HepG2 (cell line): ENCODE results near the gene DDC. TPM values are rescaled to one million over a fixed set of nuclear protein-coding genes. Genes with fewer than 3 reads are reported as not detected.

ENCODE experiments used
- ARNTL ChIP-seq: sonication (generic); formaldehyde crosslinking; IDR thresholded peaks from 2 replicates; pipeline ENCODE4 v1.4.0; 2020; ENCODE audit warnings: mild to moderate bottlenecking, missing genetic modification reagents
- IRF9 ChIP-seq: sonication (generic); formaldehyde crosslinking; IDR thresholded peaks from 2 replicates; pipeline ENCODE4 v1.8.0; 2022; ENCODE audit warnings: missing genetic modification reagents, mild to moderate bottlenecking, borderline replicate concordance
- KDM5A ChIP-seq: fragments of 200-600 bp; sonication (generic); IDR thresholded peaks from 2 replicates; pipeline ENCODE4 v1.7.0; 2018; ENCODE audit warnings: antibody characterized with exemption, mild to moderate bottlenecking, low read length, borderline replicate concordance
- KMT2A ChIP-seq: sonication (generic); formaldehyde crosslinking; IDR thresholded peaks from 2 replicates; pipeline ENCODE4 v1.4.0; 2020; ENCODE audit warnings: missing genetic modification reagents
- MTF2 ChIP-seq: sonication (generic); formaldehyde crosslinking; IDR thresholded peaks from 2 replicates; pipeline ENCODE4 v1.5.0; 2020; ENCODE audit warnings: missing genetic modification reagents, borderline replicate concordance
- NFIC ChIP-seq: IDR thresholded peaks from 2 replicates; pipeline ENCODE4 v1.6.1; 2012; ENCODE audit warnings: mild to moderate bottlenecking, low read length, inconsistent platforms
- PAXIP1 ChIP-seq: sonication (generic); formaldehyde crosslinking; conservative IDR thresholded peaks from 2 replicates; pipeline ENCODE4 v1.4.0; 2020; ENCODE audit warnings: mild to moderate bottlenecking, missing genetic modification reagents, moderate library complexity
- PREB ChIP-seq: sonication (generic); formaldehyde crosslinking; IDR thresholded peaks from 2 replicates; pipeline ENCODE4 v1.4.0; 2020; ENCODE audit warnings: missing genetic modification reagents
- SSRP1 ChIP-seq: IDR thresholded peaks from 2 replicates; pipeline ENCODE4 v1.6.1; 2016; ENCODE audit warnings: control low read depth
- THRA ChIP-seq: sonication (generic); formaldehyde crosslinking; IDR thresholded peaks from 2 replicates; pipeline ENCODE4 v1.4.0; 2020; ENCODE audit warnings: missing genetic modification reagents, borderline replicate concordance
- YEATS4 ChIP-seq: sonication (generic); formaldehyde crosslinking; IDR thresholded peaks from 2 replicates; pipeline ENCODE4 v1.4.0; 2020; ENCODE audit warnings: missing genetic modification reagents, borderline replicate concordance
- ZIK1 ChIP-seq: sonication (generic); formaldehyde crosslinking; IDR thresholded peaks from 2 replicates; pipeline ENCODE4 v1.5.0; 2020; ENCODE audit warnings: mild to moderate bottlenecking, low read depth, missing genetic modification reagents, borderline replicate concordance
- ZMYM3 ChIP-seq: sonication (generic); formaldehyde crosslinking; IDR thresholded peaks from 2 replicates; pipeline ENCODE4 v1.5.1; 2020; ENCODE audit warnings: mild to moderate bottlenecking, missing genetic modification reagents
- ZMYM4 ChIP-seq: sonication (generic); formaldehyde crosslinking; IDR thresholded peaks from 2 replicates; pipeline ENCODE4 v1.8.1; 2023; ENCODE audit warnings: mild to moderate bottlenecking, missing genetic modification reagents
- ZNF264 ChIP-seq: sonication (generic); formaldehyde crosslinking; IDR thresholded peaks from 2 replicates; pipeline ENCODE4 v1.4.0; 2020; ENCODE audit warnings: missing genetic modification reagents
- ZNF790 ChIP-seq: sonication (generic); formaldehyde crosslinking; IDR thresholded peaks from 2 replicates; pipeline ENCODE4 v1.8.0; 2022; ENCODE audit warnings: missing genetic modification reagents, mild to moderate bottlenecking, borderline replicate concordance
- ZNF883 ChIP-seq: sonication (generic); formaldehyde crosslinking; IDR thresholded peaks from 2 replicates; pipeline ENCODE4 v1.5.1; 2020; ENCODE audit warnings: mild to moderate bottlenecking, missing genetic modification reagents; ENCODE audit errors: not compliant biosample characterization
- ZSCAN9 ChIP-seq: IDR thresholded peaks from 2 replicates; pipeline ENCODE4 v1.6.1; 2016; ENCODE audit warnings: borderline replicate concordance
- polyA plus RNA-seq, 8 experiments: library from polyadenylated mRNA; depleted of rRNA in 3 of 8; stranded (reverse) in 7 of 8; unstranded in 1 of 8; fragments of >200 nt; fragmentation: Illumina TruSeq in 4 of 8; extraction: Trizol in 4 of 8; gene quantifications; 2 replicates each; pipeline versions ENCODE4 v1.2.1 to v1.2.3, GENCODE V29; 2011 to 2016; ENCODE audit warnings: low read depth in 4 of 8, missing spikeins in 1 of 8, mixed read lengths in 1 of 8; ENCODE audit not compliant: insufficient read depth in 1 of 8
- total RNA-seq, 5 experiments: library from RNA; depleted of rRNA; stranded (reverse); fragments of >200 nt; fragmentation: Illumina TruSeq; extraction: Trizol; gene quantifications; 2 replicates each; pipeline ENCODE4 v1.2.3, GENCODE V29; 2016; ENCODE audit warnings: low read depth in 1 of 5
- TF ChIP-seq, protein P1 (sequence below): IDR thresholded peaks from 2 replicates; pipeline ENCODE4 v1.4.0; 2020; ENCODE audit warnings: mild to moderate bottlenecking, missing genetic modification reagents

DDC gene
- total and polyA plus RNA-seq, 2 of the 13 experiments (the other 11 are each of a cell fraction or from before 2014, with no cell fraction given): 11.7 to 93.3 TPM

- TF ChIP-seq, protein P1, sequence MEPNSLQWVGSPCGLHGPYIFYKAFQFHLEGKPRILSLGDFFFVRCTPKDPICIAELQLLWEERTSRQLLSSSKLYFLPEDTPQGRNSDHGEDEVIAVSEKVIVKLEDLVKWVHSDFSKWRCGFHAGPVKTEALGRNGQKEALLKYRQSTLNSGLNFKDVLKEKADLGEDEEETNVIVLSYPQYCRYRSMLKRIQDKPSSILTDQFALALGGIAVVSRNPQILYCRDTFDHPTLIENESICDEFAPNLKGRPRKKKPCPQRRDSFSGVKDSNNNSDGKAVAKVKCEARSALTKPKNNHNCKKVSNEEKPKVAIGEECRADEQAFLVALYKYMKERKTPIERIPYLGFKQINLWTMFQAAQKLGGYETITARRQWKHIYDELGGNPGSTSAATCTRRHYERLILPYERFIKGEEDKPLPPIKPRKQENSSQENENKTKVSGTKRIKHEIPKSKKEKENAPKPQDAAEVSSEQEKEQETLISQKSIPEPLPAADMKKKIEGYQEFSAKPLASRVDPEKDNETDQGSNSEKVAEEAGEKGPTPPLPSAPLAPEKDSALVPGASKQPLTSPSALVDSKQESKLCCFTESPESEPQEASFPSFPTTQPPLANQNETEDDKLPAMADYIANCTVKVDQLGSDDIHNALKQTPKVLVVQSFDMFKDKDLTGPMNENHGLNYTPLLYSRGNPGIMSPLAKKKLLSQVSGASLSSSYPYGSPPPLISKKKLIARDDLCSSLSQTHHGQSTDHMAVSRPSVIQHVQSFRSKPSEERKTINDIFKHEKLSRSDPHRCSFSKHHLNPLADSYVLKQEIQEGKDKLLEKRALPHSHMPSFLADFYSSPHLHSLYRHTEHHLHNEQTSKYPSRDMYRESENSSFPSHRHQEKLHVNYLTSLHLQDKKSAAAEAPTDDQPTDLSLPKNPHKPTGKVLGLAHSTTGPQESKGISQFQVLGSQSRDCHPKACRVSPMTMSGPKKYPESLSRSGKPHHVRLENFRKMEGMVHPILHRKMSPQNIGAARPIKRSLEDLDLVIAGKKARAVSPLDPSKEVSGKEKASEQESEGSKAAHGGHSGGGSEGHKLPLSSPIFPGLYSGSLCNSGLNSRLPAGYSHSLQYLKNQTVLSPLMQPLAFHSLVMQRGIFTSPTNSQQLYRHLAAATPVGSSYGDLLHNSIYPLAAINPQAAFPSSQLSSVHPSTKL: peak; percentile 78
- TF ChIP-seq NFIC (no peak), PAXIP1 (CRISPR knock-in tag) (peak; percentile 73), KDM5A (no peak), ZNF264 (no peak), ZMYM4 (CRISPR knock-in tag) (peak; percentile 89), KMT2A (peak; percentile 54; the same call in 1 of the 2 replicates), ZNF790 (CRISPR knock-in tag) (no peak), PREB (CRISPR knock-in tag) (no peak), ZIK1 (CRISPR knock-in tag) (no peak), ZMYM3 (CRISPR knock-in tag) (peak; percentile 73; the same call in 1 of the 2 replicates), SSRP1 (CRISPR knock-in tag) (no peak), ZSCAN9 (CRISPR knock-in tag) (no peak; the same call in 1 of the 2 replicates), ARNTL (peak; percentile 62; the same call in 1 of the 2 replicates), MTF2 (CRISPR knock-in tag) (no peak), ZNF883 (peak; percentile 22), YEATS4 (CRISPR knock-in tag) (no peak), THRA (peak; percentile 86; the same call in 1 of the 2 replicates), IRF9 (CRISPR knock-in tag) (no peak)
These were observed 4.3 kb downstream of the DDC start (continued) for GRCh38 chr7:50560865-50561351.
